Measurements from ENCODE around the gene COL3A1.

Gene COL3A1
- 0 to 0.06 reads per million in 2 experiments for total RNA-seq

DNA sequence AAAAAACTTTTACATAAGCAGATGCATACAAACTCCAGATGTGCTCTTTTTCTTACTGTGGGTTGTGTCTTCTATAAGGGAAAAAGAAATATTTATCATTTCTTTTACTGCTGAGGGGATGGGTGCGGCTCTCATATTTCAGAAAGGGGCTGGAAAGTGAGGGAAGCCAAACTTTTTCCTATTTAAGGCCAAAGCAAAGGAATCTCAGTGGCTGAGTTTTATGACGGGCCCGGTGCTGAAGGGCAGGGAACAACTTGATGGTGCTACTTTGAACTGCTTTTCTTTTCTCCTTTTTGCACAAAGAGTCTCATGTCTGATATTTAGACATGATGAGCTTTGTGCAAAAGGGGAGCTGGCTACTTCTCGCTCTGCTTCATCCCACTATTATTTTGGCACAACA lies at the start of gene COL3A1:
TSS of gene COL3A1 (plus strand) at position 210 of the 400 bp plus-strand sequence. CDS start at position 327, 117 bp downstream.
- no peak for DNase-seq (ENCODE audit: low read depth)

DNA sequence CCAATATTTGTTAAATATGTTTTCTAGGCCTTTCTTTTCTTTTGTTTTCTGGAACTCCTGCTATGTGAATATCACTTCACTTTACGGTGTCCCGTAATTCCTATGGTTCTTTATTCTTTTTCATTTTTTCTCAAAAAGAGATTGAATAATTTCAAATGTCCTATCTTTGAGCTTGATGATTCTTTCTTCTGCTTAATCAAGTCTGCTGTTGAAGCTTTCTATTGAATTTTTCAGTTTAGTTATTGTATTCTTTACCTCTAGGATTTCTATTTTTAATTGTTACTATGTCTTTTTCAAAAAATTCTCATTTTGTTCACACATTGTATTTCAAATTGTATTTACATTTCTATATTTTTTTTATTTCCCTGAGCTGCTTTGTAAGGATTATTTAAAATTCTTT lies 45.5 kb upstream of the COL3A1 start:
- no peak for DNase-seq (ENCODE audit: low read depth)

- DNase-seq (ENCODE audit: low read depth), result no peak
These were observed 42.8 kb upstream of the COL3A1 start for GRCh38 chr2:188931361-188931760.

DNA sequence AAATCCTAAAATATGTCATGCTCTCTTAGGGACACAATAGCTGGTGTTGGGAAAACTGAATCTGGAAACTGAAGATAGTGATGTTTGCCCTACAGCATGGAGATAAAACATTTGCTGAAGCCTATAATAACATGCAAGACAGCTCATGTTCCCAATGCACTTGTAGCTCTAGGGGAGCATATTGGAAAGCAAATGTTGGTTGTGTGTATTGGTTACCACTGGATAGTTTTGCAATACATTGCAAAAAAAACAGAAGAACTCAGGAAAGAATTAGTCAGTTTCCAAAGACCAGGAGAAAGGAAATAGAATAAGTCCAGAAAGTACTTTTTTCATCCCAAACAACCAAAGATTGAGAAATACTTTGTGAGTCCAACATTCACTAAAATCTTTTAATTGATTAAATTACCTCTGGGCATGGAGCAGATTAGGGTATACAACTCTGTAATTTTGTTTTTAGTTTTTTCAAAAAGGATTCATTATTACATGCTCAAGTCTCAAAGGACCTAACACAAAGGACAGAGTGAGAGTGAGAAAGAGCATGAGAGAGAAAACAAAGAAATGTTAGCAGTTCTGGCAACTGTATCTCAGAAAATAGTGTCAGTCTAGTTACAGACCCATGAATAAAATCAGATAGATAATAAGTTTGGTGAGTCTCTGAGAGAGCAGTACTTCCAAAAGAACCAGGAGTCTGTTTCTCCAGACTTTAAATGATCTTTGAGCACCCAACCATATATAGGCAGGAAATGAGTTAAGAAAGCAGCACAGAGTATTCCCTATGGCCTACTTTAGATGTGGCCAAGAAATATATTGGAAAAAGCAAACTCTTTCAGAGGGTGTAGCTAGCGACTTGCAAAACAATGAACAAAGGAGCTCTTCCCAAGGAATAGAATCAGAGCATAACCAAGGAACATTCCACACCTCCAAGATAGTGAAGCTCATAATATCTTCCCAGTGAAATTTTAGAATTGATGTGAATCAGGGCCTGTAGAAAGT lies 36.6 kb upstream of the COL3A1 start:
- DNase-seq (ENCODE audit: low read depth), result no peak

GRCh38 chr2:188940171-188940570 lies 34.0 kb upstream of the COL3A1 start:
- DNase-seq (ENCODE audit: low read depth), result no peak

- no peak for DNase-seq (ENCODE audit: low read depth)
These were observed 29.7 kb upstream of the COL3A1 start for GRCh38 chr2:188944442-188944841.

- DNase-seq (ENCODE audit: low read depth), result no peak
These were observed 24.9 kb upstream of the COL3A1 start for GRCh38 chr2:188949046-188949818.

GRCh38 chr2:188952901-188953300 lies 21.3 kb upstream of the COL3A1 start:
- no peak for DNase-seq (ENCODE audit: low read depth)

- DNase-seq (ENCODE audit: low read depth), result no peak
These were observed 17.9 kb upstream of the COL3A1 start for GRCh38 chr2:188956290-188956689.

GRCh38 chr2:188956961-188957360 lies 17.2 kb upstream of the COL3A1 start:
- no peak for DNase-seq (ENCODE audit: low read depth)

DNA sequence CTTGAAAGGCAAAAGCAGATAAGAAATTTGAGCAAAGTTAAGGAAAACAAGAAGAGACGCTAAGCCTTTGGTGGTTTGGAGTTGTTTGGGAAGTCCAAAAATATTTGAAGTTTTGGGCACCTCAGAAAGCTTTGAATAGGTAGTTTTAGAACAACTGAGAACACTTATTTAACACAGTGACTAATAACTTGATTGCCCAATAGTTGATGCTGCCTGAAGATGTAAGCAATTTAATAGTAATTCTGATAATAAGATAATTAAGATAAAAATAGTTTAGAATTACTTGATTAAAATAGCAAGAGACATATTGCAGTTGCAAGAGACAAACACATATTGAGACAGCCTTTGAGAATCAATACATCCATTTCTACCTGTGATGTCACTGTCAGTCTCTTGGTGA lies 16.5 kb upstream of the COL3A1 start:
- DNase-seq (ENCODE audit: low read depth), result no peak

DNA sequence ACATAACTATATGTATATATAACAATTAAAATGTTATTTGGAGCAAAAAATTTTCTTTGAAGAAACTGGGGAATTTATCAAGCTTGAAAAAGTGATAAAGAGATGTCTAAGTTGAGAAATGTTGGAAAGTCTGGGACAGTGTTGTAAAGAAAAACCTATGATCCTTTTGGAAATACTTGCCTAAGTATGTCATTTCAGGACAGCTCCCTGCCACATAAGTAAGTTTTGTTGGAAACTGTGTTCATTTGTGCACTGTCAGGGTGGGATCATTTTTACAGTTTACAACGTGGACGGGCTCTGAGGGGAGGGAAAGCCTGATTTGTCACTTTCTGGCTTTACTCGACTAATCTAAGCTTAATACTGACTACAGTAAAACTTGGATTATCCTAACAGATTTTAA lies 10.4 kb upstream of the COL3A1 start:
- DNase-seq (ENCODE audit: low read depth), result no peak

- no peak for DNase-seq (ENCODE audit: low read depth)
These were observed 9.1 kb upstream of the COL3A1 start for GRCh38 chr2:188964976-188965546.

GRCh38 chr2:188965563-188965962 lies 8.6 kb upstream of the COL3A1 start:
- DNase-seq (ENCODE audit: low read depth), result no peak

GRCh38 chr2:188966079-188966571 lies 8.0 kb upstream of the COL3A1 start:
- no peak for DNase-seq (ENCODE audit: low read depth)

GRCh38 chr2:188966728-188967440 lies 7.3 kb upstream of the COL3A1 start:
- no peak for DNase-seq (ENCODE audit: low read depth)

- no peak for DNase-seq (ENCODE audit: low read depth)
These were observed 4.9 kb upstream of the COL3A1 start for GRCh38 chr2:188969236-188969635.

- no peak for DNase-seq (ENCODE audit: low read depth)
These were observed 4.5 kb upstream of the COL3A1 start for GRCh38 chr2:188969651-188970050.

- DNase-seq (ENCODE audit: low read depth), result no peak
These were observed 4.0 kb upstream of the COL3A1 start for GRCh38 chr2:188970211-188970610.

DNA sequence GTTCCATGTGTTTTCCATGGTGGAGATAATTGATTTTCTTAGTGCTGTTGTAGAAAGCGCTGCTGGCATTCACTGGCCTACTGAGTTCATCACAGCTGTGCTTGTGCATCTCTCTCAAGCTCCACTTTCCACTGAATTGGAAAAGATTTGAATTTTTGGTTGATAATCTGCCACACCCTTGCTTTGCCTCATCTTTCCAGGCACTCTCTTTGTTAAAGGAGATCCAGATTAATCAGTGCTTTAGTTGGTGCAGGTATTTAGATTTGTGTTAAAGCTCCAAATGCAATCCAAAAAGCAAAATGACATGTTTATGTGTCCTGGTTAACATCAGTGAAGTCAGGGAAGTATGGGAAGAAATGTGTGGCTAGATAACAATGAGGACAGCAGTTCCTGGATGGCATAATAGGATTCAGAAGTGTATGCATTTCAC lies 2.7 kb upstream of the COL3A1 start:
- DNase-seq (ENCODE audit: low read depth), result no peak

- no peak for DNase-seq (ENCODE audit: low read depth)
These were observed 532 bp upstream of the COL3A1 start for GRCh38 chr2:188973641-188974040.

Data from T follicular helper cell (primary cell).